GM12872 (cell line): ENCODE measurements around the gene TIFAB.
A peak's percentile ranks its signal among the peaks of the same experiment; 100 is the strongest.

Source experiments
- TF ChIP-seq, protein P1 (sequence below): IDR thresholded peaks from 3 replicates; pipeline ENCODE4 v1.5.1; 2011; ENCODE audit warnings: low read depth, mild to moderate bottlenecking, low read length, moderate library complexity; ENCODE audit not compliant: insufficient read depth

The TIFAB gene

GRCh38 chr5:135433681-135434426, 18.3 kb downstream of the TIFAB start:
- TF ChIP-seq, protein P1, sequence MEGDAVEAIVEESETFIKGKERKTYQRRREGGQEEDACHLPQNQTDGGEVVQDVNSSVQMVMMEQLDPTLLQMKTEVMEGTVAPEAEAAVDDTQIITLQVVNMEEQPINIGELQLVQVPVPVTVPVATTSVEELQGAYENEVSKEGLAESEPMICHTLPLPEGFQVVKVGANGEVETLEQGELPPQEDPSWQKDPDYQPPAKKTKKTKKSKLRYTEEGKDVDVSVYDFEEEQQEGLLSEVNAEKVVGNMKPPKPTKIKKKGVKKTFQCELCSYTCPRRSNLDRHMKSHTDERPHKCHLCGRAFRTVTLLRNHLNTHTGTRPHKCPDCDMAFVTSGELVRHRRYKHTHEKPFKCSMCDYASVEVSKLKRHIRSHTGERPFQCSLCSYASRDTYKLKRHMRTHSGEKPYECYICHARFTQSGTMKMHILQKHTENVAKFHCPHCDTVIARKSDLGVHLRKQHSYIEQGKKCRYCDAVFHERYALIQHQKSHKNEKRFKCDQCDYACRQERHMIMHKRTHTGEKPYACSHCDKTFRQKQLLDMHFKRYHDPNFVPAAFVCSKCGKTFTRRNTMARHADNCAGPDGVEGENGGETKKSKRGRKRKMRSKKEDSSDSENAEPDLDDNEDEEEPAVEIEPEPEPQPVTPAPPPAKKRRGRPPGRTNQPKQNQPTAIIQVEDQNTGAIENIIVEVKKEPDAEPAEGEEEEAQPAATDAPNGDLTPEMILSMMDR = no peak

- TF ChIP-seq, protein P1 = no peak
Observed at GRCh38 chr5:135432113-135432512, 20.0 kb downstream of the TIFAB start.

DNA sequence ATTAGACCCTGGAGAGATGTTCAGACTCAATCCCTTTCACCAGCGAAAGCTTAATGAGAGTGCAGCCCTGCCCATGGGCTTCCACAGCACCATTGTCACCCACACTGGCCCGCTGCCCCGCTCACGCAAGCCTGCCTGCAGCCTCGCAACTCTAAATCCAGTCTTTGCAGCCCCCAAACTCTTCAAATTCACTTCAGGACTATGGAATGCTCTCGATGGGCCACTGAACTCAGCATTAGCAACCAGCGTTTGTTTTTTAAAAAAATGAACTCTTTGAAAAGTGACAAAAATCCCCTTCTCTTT, 22.1 kb downstream of the TIFAB start:
- TF ChIP-seq, protein P1 = no peak

- TF ChIP-seq, protein P1 = no peak
Observed at GRCh38 chr5:135429301-135430134, 22.6 kb downstream of the TIFAB start.

DNA sequence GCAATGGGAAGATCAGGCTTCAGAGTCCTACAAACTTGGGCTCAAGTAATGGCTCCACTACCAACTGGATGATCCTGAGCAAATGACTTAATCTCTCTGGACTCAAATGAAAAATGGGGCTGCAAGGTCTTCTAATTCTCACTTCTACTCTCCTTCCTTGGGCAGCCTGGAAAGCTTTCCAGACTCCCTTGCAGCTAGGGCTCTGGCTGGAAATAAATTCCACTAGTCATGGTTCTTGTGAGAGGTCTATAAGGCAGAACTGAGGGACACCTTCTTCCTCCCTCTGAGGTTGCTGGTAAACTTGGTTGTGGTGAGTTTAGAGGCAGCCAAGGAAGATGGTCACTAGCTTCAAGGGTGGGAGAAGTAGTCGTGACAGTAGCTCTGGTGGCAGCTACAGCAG, 23.6 kb downstream of the TIFAB start:
- TF ChIP-seq, protein P1 = no peak

DNA sequence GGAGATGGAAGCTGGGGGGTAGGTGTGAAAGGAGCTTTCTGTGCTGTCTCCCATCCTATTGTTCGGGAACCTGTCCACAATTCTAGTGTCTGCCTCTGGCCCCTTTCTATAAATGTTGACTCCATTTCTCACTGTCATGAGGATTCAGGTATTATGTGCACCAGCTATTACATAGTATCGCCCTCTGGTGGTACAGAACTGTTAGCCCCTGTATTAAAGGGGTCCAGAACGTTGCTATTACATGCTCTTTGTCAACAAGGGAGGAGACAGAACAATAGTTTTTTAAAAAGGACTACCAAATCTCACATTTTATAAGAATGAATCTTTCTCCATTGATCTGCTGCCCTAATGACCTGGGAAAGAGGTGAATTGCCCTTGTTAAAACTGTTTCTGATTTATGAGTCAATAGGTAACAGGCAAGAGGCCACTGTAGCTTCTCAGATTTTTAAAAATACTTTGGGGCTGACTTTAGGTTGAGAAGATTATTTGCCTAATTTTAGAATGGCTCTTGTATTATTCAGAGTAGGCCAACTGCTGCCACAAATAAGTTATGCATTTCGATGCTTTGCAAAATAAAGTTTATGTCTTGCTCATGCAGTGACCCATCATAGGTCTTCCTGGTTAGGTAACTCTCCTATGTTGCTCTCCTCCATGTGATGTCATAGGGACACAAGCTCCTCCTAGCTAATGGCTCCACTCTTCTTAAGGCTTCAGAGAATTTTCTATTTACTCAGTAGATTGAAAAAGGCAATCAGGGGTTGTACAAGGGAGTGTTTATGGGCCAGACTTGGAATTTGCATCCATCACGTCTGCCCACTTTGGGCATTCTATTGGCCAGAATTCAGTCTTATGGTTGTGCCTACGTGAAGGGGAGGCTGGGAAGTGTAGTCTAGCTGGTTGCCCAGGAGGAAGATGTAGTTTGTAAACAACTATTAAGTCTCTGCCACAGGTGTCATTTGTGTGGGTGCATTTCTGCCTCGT, 25.8 kb downstream of the TIFAB start:
- TF ChIP-seq, protein P1 = peak; percentile 79

- TF ChIP-seq, protein P1 = no peak
Observed at GRCh38 chr5:135425641-135426040, 26.5 kb downstream of the TIFAB start.
